ENCODE results near the gene CYB5R4. TPM values are rescaled to one million over a fixed set of nuclear protein-coding genes. Genes with fewer than 3 reads are reported as not detected.
"Not testable (repeated sequence)": the region's sequence is repeated elsewhere in the genome, so short reads cannot be mapped to it uniquely, and the experiment has no call there.

Gene CYB5R4
- total RNA-seq, 1 experiment from 2014 or later: 7.8 TPM

DNA sequence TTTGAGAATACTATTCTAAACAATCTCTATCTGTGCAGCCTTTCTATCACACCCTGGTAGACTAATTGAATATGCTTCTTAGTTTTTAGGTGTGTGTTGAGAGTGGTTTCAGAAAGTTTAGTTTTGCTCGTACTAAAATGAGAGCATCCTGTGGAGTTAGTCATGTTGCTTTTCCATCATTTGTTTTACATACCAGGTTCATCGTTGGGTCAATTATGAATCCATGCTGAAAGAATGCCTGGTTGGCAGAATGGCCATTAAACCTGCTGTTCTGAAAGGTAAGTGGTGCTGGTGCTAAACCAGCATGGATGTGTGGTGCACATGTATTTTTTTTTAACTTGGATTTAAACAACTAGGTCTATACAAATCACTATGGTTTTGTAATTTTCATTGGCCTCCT is 49.3 kb downstream of the CYB5R4 start:
- no peak for DNase-seq (ENCODE audit: low spot score)

DNA sequence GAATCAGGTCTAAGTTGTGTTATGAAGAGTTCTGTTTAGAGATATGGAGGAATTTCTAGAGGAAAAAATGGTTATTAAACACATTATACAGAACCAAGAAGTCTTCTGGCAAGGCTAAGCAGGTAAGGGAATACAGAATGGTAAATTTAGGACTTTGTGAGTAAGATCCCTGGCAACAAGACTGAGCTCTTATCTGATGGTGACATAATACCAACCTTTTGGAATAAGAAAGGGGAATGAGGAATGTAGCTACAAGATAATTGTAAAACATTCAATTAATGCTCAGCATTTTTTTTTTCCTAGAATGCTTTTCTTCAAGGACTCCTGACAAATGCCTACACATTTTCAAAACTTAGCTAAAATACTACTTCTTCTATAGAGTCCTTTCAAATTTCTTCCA is 51.8 kb downstream of the CYB5R4 start:
- no peak for DNase-seq (ENCODE audit: low spot score)

DNA sequence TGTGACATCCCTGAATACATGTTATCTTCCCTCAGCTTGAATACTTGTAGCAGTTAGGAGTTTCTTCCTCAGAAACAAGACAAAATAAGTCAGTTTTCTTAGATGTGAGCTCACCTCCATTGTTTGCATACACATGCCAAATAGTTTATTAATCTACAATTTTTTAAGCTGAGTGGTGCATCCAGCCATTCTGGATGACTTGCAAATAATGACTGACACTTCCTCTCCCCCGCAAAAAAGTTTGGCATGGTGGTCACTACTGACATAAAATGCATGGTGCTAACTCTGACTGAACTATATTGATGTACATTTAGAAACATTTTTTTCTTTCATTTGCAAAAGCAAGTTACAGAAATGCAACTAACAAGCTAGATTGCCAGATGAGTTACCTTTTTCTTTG is 55.5 kb downstream of the CYB5R4 start:
- no peak for DNase-seq (ENCODE audit: low spot score)

DNA sequence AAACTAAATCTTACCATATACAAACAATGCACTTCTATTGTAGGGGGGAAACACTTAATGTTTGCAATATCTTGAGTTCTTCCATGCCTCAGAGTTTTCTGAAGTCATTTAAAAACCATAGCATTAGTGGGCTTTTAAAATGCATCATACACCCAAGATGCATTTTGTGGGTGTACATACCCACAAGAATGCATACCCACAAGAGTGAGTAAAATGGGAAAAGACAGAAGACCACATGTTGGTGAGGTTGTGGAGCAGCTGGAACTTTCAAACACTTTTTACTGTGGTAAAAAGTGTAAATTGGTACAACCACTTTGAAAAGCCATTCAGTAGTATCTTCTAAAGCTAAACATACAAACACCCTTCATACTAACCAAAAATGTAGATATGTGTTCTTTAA is 57.5 kb downstream of the CYB5R4 start:
- no peak for DNase-seq (ENCODE audit: low spot score)

DNA sequence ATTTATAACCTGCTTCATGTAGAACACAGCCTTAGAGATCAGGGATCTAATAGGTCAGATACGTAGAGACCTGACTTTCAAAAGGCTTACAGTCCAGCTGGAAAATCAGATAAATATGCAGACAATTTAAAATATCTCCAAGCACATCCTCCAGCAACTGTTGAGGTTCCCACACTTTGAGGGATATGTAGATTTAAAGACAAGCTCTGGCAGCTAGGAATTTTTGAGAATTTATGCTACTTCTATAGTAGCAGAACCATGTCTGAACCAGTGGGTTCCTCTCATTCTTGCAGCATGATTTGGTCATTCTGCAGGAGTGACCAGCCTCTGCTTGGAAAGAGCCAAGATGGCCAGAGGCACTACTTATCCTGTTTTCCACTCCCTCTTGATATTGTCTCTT is 60.5 kb downstream of the CYB5R4 start:
- DNase-seq (ENCODE audit: low spot score): no peak

DNA sequence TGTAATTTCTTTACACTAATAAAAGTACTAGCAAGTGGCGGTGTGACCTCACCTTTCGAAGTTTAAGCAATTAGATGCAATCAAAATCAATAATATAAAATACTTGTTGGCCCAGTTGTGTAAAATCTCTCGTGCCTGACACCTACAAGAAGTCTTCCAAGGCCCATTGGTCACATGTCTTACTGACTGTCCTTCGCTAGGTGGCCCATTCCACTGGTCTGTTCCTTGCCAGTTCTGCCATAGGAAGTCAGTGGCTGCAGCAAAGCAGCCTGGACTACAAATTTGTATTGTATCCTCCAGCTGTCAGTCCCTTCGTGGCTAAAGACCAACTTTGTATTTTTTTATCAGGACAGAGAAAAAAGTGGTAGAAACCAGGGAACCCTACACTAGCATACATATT is 61.8 kb downstream of the CYB5R4 start:
- DNase-seq (ENCODE audit: low spot score): peak; percentile 9

DNA sequence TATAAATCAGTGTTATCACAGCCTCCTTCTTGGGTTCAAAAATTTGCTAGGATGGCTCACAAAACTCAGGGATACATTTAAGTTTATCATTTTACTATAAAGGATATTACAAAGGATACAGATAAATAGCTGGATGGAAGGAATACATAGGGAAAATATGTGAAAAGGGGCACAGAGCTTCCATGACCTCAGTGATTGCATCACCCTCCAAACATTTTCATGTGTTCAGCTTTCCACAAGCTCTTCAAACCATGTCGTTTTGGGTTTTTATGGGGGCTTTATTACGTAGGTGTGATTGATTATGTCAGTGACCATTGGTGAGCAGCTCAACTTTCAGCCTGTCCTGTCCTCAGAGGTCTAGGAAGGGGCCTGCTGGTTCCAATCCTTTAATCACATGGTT is 68.0 kb downstream of the CYB5R4 start:
- DNase-seq (ENCODE audit: low spot score): no peak

DNA sequence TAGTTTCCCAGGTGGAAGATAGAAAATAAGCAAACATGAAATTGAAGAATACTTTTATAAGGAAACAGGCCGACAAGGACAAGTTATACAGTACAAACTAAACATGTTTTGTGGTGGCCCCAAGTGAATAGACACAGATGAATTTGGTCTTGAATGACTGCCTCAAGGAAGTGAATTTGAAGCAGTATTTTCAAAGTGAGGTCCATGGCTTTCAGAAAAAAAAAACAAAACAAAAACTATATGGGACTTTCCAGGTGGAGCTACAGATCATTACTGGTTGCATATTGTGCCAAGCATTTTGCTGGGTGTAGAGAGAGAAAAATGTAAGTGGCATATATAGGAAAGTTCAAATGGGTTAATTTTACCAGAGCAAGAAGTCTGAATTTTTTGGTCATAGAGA is 68.8 kb downstream of the CYB5R4 start:
- DNase-seq (ENCODE audit: low spot score): no peak

DNA sequence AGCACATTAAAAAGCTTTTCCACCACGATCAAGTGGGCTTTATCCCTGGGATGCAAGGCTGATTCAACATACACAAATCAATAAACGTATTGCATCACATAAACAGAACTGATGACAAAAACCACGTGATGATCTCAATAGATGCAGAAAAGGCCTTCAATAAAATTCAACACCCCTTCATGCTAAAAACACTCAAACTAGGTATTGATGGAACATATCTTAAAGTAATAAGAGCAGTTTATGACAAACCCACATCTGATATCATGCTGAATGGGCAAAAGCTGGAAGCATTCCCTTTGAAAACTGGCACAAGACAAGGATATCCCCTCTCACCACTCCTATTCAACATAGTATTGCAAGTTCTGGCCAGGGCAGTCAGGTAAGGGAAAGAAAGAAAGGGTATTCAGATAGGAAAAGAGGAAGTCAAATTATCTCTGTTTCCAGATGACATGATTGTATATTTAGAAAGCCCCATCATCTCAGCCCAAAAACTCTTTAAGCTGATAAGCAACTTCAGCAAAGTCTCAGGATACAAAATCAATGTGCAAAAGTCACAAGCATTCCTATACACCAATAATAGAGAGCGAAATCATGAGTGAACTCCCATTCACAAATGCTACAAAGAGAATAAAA is 86.8 kb downstream of the CYB5R4 start:
- DNase-seq (ENCODE audit: low spot score): not testable (repeated sequence)

DNA sequence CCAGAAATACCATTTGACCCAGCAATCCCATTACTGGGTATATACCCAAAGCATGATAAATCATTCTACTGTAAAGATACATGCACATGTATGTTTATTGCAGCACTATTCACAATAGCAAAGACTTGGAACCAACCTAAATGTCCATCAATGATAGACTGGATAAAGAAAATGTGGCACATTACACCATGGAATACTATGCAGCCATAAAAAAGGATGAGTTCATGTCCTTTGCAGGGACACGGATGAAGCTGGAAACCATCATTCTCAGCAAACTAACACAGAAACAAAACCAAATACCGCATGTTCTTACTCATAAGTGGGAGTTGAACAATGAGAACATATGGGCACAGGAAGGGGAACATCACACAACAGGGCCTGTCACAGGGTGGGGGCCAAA is 88.5 kb downstream of the CYB5R4 start:
- DNase-seq (ENCODE audit: low spot score): not testable (repeated sequence)

DNA sequence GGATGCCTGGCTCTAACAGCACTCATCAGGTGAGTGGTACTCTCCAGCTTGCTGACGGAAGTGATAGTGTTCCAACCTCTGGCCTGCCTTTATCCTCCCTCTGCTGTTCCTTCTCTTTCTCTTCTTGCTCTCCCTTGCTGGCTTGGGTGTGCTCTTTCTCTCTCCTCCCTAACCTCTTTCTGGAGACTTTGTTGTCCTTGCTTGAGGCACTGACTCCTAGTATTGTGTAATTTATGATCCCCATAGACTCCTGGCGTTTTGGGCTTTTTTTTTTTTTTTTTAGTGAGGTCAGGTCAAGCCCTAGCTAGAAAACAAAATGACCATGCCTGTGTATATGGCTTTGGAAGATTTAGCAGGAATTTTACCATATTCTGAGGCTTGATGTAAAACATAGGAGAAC is 89.4 kb downstream of the CYB5R4 start:
- no peak for DNase-seq (ENCODE audit: low spot score)

DNA sequence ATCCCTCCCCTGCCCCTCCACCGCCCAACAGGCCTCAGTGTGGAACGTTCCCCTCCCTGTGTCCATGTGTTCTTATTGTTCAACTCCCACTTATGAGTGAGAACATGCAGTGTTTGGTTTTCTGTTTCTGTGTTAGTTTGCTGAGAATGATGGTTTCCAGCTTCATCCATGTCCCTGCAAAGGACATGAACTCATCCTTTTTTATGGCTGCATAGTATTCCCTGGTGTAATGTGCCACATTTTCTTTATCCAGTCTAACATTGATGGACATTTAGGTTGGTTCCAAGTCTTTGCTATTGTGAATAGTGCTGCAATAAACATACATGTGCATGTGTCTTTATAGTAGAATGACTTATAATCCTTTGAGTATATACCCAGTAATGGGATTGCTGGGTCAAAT is 91.9 kb downstream of the CYB5R4 start:
- DNase-seq (ENCODE audit: low spot score): not testable (repeated sequence)

DNA sequence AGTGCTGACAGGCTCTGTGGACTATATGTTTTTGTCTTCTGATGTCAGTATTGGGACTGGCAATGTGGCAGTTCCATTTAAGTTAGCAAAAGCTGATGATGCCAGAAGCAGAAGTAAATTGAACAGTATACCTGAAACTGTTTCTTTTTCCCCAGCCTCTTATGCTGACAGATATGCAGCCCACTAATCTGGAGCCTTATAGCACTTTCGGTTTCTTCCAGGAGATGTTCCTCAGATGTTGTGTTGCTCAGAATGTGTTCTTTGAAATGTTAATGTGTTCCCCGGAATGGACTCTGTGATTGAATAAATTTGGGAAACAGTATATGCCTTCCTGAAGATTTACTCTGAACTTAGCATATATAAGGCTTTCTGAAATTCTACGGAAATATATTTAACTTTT is 93.3 kb downstream of the CYB5R4 start:
- no peak for DNase-seq (ENCODE audit: low spot score)

DNA sequence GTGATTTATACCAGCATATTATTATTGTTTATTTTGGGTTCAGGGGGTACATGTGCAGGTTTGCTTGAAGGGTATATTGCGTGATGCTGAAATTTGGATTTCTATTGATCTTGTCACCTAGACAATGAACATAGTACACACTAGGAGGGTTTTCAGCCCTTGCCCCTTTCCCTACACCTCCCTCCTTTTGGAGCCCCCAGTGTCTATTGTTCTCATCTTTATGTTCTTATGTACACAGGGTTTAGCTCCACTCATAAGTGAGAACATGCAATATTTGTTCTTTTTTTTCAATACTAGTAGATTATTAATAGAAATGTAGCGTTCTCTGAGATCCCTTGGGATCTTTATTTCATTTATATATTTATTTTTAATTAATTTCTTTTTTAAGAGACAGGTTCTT is 94.9 kb downstream of the CYB5R4 start:
- no peak for DNase-seq (ENCODE audit: low spot score)

DNA sequence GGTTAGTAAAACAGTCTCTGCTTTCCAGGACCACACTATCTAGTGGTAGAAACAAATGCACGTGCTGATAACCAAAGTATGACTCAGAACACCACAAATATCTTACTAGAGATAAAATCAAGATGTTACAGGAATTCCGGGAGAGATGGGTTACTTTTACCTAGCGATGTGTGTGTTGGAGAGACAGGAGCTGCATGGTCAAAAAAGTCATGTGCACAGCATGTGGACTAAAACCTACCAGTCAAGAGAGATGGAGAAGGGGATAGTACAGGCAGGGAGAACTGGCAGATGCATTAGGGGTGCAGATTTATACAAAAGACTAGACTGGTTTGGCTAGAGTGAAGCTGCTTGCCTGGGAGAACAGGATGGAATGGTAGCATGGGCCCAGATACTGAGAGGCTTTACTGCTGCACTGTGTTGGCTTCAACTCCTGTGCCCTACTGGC is 98.8 kb downstream of the CYB5R4 start:
- no peak for DNase-seq (ENCODE audit: low spot score)

DNA sequence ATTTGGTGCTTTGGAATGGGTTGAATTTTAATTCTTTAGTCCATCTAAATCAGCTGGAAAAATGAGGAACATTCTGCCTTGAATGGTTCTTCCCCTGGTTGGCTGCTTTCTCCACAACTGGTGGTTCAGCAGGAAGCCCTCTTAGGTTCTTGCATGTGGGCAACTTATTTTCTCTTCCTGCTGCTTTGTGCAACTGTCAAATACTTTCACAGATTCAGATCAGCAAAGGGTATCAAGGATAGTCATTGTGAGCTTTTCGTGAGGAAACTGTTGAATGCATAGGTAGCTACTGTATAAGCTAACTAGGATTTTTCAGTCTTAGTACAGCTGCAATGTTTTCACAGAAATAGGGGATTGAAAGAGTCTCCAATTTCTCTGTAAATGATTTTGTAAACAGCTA is 101.2 kb downstream of the CYB5R4 start:
- no peak for DNase-seq (ENCODE audit: low spot score)

DNA sequence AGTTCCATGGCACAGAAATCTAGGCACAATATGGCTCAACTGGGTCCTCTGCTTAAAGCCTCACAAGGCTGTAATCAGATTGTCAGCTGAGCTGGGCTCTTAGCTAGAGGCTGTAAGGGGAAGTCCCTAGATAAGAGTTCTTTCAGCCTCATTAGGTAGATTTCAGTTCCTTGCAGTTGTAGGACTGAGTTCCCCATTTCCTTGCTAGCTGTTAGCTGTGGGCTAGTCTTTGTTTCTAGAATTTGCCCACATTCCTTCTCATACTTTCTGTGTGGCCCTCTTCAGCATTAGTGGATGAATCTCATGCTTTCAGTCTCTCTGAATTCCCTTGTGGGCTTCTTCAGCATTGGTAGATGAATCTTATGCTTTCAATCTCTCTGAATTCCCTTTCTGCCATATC is 103.1 kb downstream of the CYB5R4 start:
- DNase-seq (ENCODE audit: low spot score): no peak

DNA sequence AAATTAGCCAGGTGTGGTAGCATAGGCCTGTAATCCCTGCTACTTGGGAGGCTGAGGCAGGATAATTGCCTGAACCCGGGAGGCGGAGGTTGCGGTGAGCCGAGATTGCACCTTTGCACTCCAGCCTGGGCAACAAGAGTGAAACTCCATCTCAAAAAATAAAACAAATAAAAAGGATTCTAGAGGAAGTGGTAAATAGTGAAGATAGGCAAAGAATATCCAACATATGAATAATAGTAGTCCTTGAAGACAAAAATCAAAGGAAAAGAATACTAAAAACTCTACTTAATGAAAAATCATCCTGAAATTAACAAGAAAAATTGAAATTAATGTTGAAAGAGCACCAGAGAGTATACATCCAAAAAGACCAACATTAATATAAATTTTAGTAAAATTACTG is 107.0 kb downstream of the CYB5R4 start:
- no peak for DNase-seq (ENCODE audit: low spot score)

DNA sequence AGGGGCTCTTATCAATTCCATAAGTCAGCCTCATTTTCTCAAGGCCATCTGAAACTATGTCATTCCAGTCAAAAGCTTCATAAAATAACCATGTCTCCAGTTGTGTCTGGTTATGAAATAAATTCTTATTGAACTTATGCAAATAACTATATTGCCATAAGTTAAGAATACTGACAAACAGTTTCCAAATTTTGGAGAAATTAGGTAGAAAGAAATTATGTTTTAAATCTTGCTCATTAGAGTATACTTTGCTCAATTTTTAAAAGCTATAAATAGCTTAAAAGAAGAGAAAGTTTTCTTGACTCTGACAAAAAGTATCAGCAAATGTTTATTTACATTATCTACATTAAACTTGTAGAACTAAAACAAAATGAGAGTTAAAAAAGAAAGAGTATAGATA is 111.1 kb downstream of the CYB5R4 start:
- no peak for DNase-seq (ENCODE audit: low spot score)

DNA sequence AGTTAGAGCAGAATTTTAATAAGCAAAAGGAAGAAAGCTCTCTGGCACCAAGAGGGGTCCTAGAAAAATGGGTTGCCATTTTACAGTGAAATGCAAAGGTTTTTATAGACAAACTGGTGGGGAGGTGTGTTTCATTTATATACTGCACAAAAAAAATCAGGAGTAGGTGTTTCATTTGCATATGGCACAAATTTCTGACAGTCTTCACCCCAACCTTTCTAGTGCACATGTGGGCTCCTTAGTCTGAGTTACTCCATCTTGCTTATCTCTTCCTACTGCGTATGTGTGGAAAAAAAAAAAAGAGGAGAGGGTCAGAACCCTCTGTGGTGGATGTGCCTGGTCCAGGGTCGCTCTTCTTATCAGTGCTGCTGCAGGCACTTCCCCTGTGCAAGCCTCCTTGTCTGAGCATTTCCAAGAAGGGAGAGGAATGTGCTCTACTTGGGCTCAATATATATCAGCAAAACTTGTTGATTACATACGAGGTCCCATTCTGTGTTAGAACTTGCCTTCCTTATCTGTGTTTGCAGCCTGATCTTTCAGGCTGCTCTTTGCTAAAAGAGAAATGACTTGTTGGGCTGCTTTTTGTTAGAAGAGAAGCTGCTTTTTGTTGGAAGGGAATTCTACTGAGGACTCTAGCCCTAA is 115.0 kb downstream of the CYB5R4 start:
- no peak for DNase-seq (ENCODE audit: low spot score)

DNA sequence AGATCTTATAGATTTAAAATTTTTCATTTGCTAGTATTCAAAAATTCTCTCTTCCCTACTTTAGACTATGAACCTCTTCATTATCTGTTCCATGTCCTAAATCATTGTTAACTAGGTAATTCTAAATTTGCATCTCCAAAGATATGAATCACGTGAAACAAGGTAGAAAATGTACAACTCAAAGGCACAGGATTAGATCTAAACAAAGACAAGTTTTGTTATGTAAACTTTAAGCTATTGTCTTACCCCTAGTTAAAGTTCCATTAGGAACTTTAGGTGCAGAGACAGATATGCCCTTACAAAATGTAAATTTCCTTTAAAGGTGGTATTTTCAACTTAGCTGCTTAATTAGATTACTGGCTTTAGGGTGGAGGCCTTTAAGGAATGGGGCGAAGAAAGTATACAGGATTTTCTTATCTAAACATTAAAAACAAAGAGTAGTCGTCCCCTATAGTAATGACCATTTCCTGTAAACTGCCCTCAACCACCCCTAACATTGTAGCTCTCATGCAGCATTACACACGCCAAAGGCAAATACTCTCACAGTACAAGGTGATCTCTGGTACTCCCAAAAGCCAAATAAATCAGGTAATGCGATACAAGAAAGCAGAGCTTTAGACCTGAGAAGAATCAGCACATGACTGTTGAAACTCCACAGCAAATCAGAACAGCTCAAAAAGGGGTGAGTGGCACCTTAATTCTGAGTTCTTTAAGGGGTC is 116.7 kb downstream of the CYB5R4 start:
- peak; percentile 77 for DNase-seq (ENCODE audit: low spot score)

DNA sequence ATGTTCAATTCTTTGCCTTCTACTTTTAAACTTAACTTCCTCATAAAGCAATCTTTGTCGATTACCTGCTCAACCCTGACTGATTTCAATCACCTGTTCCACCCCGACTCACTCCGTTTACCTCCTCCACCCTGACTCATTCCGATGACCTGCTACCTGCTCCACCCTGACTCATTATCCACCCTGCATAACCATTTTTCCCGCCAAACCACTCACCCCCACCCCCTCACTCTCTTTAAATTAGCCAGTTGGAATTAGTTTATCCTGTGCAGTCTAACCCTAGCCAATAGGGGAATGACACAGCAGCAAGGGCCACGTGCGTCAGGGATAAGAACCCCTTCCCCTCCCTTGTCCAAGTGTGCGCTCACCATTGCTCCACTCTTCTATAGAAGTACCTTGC is 117.4 kb downstream of the CYB5R4 start:
- DNase-seq (ENCODE audit: low spot score): peak; percentile 84

DNA sequence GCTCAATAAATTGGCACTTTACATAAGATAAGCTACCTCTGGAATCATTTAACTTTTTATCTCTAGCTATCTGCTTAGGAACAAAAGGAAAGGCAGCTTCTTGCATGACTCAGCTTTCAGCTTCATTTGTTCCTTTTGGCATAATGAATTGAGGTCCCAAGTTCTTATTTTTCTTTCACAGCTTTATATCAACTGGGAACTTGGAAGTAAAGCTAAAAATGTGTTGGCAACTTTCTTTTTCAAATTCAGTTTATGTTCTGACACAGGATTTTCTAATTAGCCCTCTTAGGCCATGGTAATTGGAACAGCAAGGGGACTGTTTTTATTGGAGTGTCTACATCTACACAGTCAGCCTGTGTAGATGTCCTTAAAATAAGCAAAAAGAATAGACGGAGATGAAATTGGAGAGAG is 118.8 kb downstream of the CYB5R4 start:
- no peak for DNase-seq (ENCODE audit: low spot score)
